Renal cortical epithelial cell (primary cell): ENCODE measurements around the gene ZNF543. TPM values are rescaled to one million over a fixed set of nuclear protein-coding genes. Genes with fewer than 3 reads are reported as not detected.
"Not testable (repeated sequence)": the region's sequence is repeated elsewhere in the genome, so short reads cannot be mapped to it uniquely, and the experiment has no call there.

Source experiments
- DNase-seq: peaks from one replicate; pipeline ENCODE4 v3.0.0-alpha.2; 2011; ENCODE audit warnings: low read depth
- total RNA-seq: library from RNA; depleted of rRNA; stranded (reverse); fragments of >200 nt; gene quantifications from 2 replicates; pipeline ENCODE4 v1.2.3, GENCODE V29; 2014

ZNF543 gene
- total RNA-seq, 1 donor from 2014 or later, result 19.2 TPM

- no peak for DNase-seq
These were observed 844 bp downstream of the ZNF543 start for GRCh38 chr19:57321116-57321515.

GRCh38 chr19:57321751-57322150, 1.5 kb downstream of the ZNF543 start:
- DNase-seq, result no peak

- no peak for DNase-seq
These were observed 4.7 kb downstream of the ZNF543 start for GRCh38 chr19:57324992-57325391.

GRCh38 chr19:57327993-57328392, 7.7 kb downstream of the ZNF543 start:
- no peak for DNase-seq

- no peak for DNase-seq
These were observed 13.9 kb downstream of the ZNF543 start for GRCh38 chr19:57334191-57334590.

GRCh38 chr19:57338877-57339276, 18.6 kb downstream of the ZNF543 start:
- DNase-seq, result no peak

- DNase-seq, result no peak
These were observed 22.3 kb downstream of the ZNF543 start for GRCh38 chr19:57342582-57342981.

- no peak for DNase-seq
These were observed 27.9 kb downstream of the ZNF543 start for GRCh38 chr19:57348136-57348535.

- DNase-seq, result peak; percentile 90
These were observed 30.9 kb downstream of the ZNF543 start, which contains the start of gene ZNF304 for GRCh38 chr19:57350877-57351805. ZNF304 (plus strand) TSS chr19:57351271; CDS start chr19:57351665, 394 bp downstream.

- DNase-seq, result no peak
These were observed 31.6 kb downstream of the ZNF543 start for GRCh38 chr19:57351867-57352266.

- DNase-seq, result no peak
These were observed 35.6 kb downstream of the ZNF543 start for GRCh38 chr19:57355916-57356315.

GRCh38 chr19:57357406-57357805, 37.1 kb downstream of the ZNF543 start:
- no peak for DNase-seq

- DNase-seq, result no peak
These were observed 39.0 kb downstream of the ZNF543 start for GRCh38 chr19:57359300-57359699.

- no peak for DNase-seq
These were observed 42.1 kb downstream of the ZNF543 start for GRCh38 chr19:57362419-57362818.

- peak; percentile 98 for DNase-seq
These were observed 42.9 kb downstream of the ZNF543 start, which contains the start of the genes TRAPPC2B and ZNF547 for GRCh38 chr19:57362997-57363687. TRAPPC2B (plus strand) TSS chr19:57363551; CDS start chr19:57364834, 1,283 bp downstream. ZNF547 (plus strand) TSS chr19:57363551; CDS start chr19:57368556, 5,005 bp downstream.

GRCh38 chr19:57363688-57364181, 43.5 kb downstream of the ZNF543 start:
- DNase-seq, result no peak

- DNase-seq, result no peak
These were observed 46.5 kb downstream of the ZNF543 start for GRCh38 chr19:57366776-57367175.

GRCh38 chr19:57374179-57374578, 53.9 kb downstream of the ZNF543 start:
- no peak for DNase-seq

- DNase-seq, result not testable (repeated sequence)
These were observed 54.4 kb downstream of the ZNF543 start for GRCh38 chr19:57374647-57375046.

- no peak for DNase-seq
These were observed 55.9 kb downstream of the ZNF543 start for GRCh38 chr19:57376151-57376550.

- no peak for DNase-seq
These were observed 57.4 kb downstream of the ZNF543 start for GRCh38 chr19:57377498-57378146.
